ENCODE data around the gene LIX1. TPM values are rescaled to one million over a fixed set of nuclear protein-coding genes. Genes with fewer than 3 reads are reported as not detected.

Gene LIX1
- total and polyA plus RNA-seq, 2 of the 8 experiments (the other 6 are each of a cell fraction or from before 2014, with no cell fraction given): 0.26 to 0.45 TPM

- TF ChIP-seq POLR2A (IDR thresholded peaks at IDR 0.05; ENCODE audit: control extremely low read depth in 1 of 2, low read depth in 2 of 2, low read length in 2 of 2): no peak
These were observed 98.4 kb downstream of the LIX1 start (continued) for GRCh38 chr5:97044052-97044451.
